GM18505 (cell line): ENCODE data around the gene FAM120B.
A peak's percentile ranks its signal among the peaks of the same experiment; 100 is the strongest.

Experiments used
- ATAC-seq: cut with Tn5 transposase; IDR thresholded peaks from one replicate; pipeline ENCODE4 v1.9.1; 2021; ENCODE audit not compliant: unreplicated experiment
- POLR2A ChIP-seq: IDR thresholded peaks from 4 replicates; pipeline ENCODE4 v1.6.1; 2011; ENCODE audit warnings: borderline replicate concordance; ENCODE audit not compliant: insufficient read depth, insufficient read length; ENCODE audit errors: extremely low read depth

FAM120B gene

GRCh38 chr6:170266061-170266825 lies 40.3 kb upstream of the FAM120B start:
- no peak for TF ChIP-seq POLR2A
- no peak for ATAC-seq

- TF ChIP-seq POLR2A, result no peak
- ATAC-seq, result no peak
Observed at GRCh38 chr6:170267688-170268087, 38.9 kb upstream of the FAM120B start.

- no peak for TF ChIP-seq POLR2A
- ATAC-seq, result no peak
Observed at GRCh38 chr6:170268216-170269129, 38.1 kb upstream of the FAM120B start.

- TF ChIP-seq POLR2A, result no peak
- ATAC-seq, result no peak
Observed at GRCh38 chr6:170269151-170269845, 37.3 kb upstream of the FAM120B start.

- no peak for ATAC-seq
- TF ChIP-seq POLR2A, result no peak
Observed at GRCh38 chr6:170269846-170270541, 36.6 kb upstream of the FAM120B start.

GRCh38 chr6:170270984-170271593 lies 35.5 kb upstream of the FAM120B start:
- no peak for TF ChIP-seq POLR2A
- no peak for ATAC-seq

- TF ChIP-seq POLR2A, result no peak
- ATAC-seq, result peak; percentile 92
Observed at GRCh38 chr6:170271771-170272314, 34.7 kb upstream of the FAM120B start.

- ATAC-seq, result no peak
- TF ChIP-seq POLR2A, result no peak
Observed at GRCh38 chr6:170272341-170273065, 34.1 kb upstream of the FAM120B start.

GRCh38 chr6:170273191-170273590 lies 33.4 kb upstream of the FAM120B start:
- TF ChIP-seq POLR2A, result no peak
- ATAC-seq, result no peak

- TF ChIP-seq POLR2A, result no peak
Observed at GRCh38 chr6:170273681-170274080, 32.9 kb upstream of the FAM120B start.

GRCh38 chr6:170274713-170275560 lies 31.6 kb upstream of the FAM120B start:
- TF ChIP-seq POLR2A, result no peak
- ATAC-seq, result no peak

More at GRCh38 chr6:170273681-170274080, 32.9 kb upstream of the FAM120B start:
- no peak for ATAC-seq
